Nephron progenitor cell (in vitro differentiated cells): ENCODE data around the gene CHST1.
A peak's percentile ranks its signal among the peaks of the same experiment; 100 is the strongest.

ENCODE experiments used
- DNase-seq: peaks from one replicate; pipeline ENCODE4 v3.0.0; 2021
- H3K27ac Mint-ChIP-seq: 2 replicates; pipeline ENCODE4 v1.8.0; 2021; ENCODE audit warnings: mild to moderate bottlenecking, moderate library complexity, mixed read lengths
- H3K27me3 Mint-ChIP-seq: 2 replicates; pipeline ENCODE4 v1.8.0; 2021; ENCODE audit warnings: mild to moderate bottlenecking, low read depth, mixed read lengths; ENCODE audit not compliant: poor library complexity
- H3K36me3 Mint-ChIP-seq: 2 replicates; pipeline ENCODE4 v1.8.0; 2021; ENCODE audit warnings: low read depth, mixed read lengths
- H3K4me1 Mint-ChIP-seq: 2 replicates; pipeline ENCODE4 v1.8.0; 2021; ENCODE audit warnings: mixed read lengths
- H3K4me3 Mint-ChIP-seq: 2 replicates; pipeline ENCODE4 v1.8.0; 2021; ENCODE audit warnings: mild to moderate bottlenecking, moderate library complexity, mixed read lengths
- H3K9me3 Mint-ChIP-seq: 2 replicates; pipeline ENCODE4 v1.8.0; 2021; ENCODE audit warnings: mild to moderate bottlenecking, moderate library complexity, mixed read lengths
- TF ChIP-seq, protein P1 (sequence below): fragments of 200-600 bp; sonication (generic); IDR thresholded peaks from 2 replicates; pipeline ENCODE4 v1.5.0; 2021; ENCODE audit warnings: antibody characterized with exemption

Gene CHST1

DNA sequence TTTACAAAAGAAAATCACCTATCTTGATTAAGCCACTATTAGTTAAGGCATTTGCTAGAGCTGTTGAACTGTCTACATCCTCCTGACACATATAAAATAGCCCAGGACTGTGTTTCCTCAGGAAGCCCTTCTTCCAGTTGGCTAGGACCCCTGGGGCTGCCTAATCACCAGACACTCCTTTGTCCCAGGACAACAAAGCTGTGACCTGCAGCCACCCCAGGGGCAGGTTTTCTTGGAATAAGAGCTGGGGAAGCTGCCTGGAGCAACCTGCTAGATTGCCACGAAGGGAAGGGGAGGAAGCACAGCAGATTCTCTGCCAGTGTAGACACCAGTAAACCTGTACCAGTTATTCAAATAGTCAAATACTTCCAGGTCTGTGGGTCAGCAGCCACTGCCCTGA, 17.6 kb downstream of the CHST1 start:
- peaks cover 22% of the 10 kb centered on the region for H3K4me1 Mint-ChIP-seq
- peaks cover 26% of the 10 kb centered on the region for H3K27me3 Mint-ChIP-seq
- H3K4me3 Mint-ChIP-seq, result no peak overlapping the region
- H3K36me3 Mint-ChIP-seq, result no peaks in the 10 kb centered on the region
- no peak for DNase-seq
- H3K9me3 Mint-ChIP-seq, result no peaks in the 10 kb centered on the region
- TF ChIP-seq, protein P1, sequence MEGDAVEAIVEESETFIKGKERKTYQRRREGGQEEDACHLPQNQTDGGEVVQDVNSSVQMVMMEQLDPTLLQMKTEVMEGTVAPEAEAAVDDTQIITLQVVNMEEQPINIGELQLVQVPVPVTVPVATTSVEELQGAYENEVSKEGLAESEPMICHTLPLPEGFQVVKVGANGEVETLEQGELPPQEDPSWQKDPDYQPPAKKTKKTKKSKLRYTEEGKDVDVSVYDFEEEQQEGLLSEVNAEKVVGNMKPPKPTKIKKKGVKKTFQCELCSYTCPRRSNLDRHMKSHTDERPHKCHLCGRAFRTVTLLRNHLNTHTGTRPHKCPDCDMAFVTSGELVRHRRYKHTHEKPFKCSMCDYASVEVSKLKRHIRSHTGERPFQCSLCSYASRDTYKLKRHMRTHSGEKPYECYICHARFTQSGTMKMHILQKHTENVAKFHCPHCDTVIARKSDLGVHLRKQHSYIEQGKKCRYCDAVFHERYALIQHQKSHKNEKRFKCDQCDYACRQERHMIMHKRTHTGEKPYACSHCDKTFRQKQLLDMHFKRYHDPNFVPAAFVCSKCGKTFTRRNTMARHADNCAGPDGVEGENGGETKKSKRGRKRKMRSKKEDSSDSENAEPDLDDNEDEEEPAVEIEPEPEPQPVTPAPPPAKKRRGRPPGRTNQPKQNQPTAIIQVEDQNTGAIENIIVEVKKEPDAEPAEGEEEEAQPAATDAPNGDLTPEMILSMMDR, result no peak
- no peak overlapping the region for H3K27ac Mint-ChIP-seq

DNA sequence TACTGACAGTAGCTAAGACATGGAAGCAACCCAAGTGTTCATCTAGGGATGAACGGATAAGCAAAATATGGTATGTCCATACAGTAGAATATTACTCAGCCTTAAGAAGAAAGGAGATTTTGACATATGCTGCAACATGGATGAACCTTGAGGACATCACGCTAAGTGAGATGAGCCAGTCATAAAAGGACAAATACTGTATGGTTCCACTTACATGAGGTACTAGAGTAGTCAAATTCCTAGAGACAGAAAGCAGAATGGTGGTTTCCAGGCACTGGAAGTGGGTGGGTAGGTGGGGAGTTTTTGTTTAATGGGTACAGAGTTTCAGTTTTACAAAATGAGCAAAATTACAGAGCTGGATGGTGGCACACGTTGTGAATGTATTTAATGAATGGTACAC, 18.1 kb downstream of the CHST1 start:
- H3K27ac Mint-ChIP-seq, result no peak overlapping the region
- H3K9me3 Mint-ChIP-seq, result no peaks in the 10 kb centered on the region
- DNase-seq, result no peak
- H3K36me3 Mint-ChIP-seq, result no peaks in the 10 kb centered on the region
- H3K4me3 Mint-ChIP-seq, result no peak overlapping the region
- peaks cover 17% of the 10 kb centered on the region for H3K4me1 Mint-ChIP-seq
- TF ChIP-seq, protein P1, result no peak
- H3K27me3 Mint-ChIP-seq, result peaks cover 29% of the 10 kb centered on the region

DNA sequence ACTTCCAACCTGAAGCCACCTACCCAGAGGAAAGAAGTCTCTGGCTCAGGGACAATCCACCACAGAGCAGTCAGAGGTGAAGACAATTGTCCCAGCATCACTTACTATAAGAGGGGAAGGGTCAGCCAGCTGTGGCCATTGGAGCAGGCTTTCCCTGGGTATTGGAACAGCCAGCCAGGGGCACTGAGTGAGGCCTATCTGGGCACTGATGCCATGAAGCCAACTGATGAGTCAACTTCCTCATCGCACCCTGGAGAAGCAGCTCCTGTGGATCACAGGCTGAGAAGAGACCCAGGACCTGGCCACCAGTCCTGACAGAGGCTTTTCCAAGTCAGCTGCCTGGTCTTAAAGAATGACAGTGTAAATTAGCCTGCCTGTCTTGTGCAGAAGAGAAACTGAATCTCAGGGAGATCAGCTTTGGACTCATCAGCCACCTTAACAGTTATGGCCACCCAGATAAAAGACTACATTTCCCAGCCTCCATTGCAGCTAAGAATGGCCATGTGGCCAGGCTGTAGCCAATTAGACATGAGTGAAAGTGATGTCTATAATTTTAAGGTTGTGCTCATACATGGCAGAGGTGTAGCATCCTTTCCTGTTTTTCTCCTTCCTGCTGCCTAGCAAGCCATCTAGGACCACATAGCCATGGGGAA, 19.0 kb downstream of the CHST1 start:
- peaks cover 9% of the 10 kb centered on the region for H3K4me1 Mint-ChIP-seq
- peaks cover 29% of the 10 kb centered on the region for H3K27me3 Mint-ChIP-seq
- H3K27ac Mint-ChIP-seq, result no peak overlapping the region
- H3K4me3 Mint-ChIP-seq, result no peak overlapping the region
- no peak for DNase-seq
- no peaks in the 10 kb centered on the region for H3K36me3 Mint-ChIP-seq
- TF ChIP-seq, protein P1, result no peak
- no peaks in the 10 kb centered on the region for H3K9me3 Mint-ChIP-seq

DNA sequence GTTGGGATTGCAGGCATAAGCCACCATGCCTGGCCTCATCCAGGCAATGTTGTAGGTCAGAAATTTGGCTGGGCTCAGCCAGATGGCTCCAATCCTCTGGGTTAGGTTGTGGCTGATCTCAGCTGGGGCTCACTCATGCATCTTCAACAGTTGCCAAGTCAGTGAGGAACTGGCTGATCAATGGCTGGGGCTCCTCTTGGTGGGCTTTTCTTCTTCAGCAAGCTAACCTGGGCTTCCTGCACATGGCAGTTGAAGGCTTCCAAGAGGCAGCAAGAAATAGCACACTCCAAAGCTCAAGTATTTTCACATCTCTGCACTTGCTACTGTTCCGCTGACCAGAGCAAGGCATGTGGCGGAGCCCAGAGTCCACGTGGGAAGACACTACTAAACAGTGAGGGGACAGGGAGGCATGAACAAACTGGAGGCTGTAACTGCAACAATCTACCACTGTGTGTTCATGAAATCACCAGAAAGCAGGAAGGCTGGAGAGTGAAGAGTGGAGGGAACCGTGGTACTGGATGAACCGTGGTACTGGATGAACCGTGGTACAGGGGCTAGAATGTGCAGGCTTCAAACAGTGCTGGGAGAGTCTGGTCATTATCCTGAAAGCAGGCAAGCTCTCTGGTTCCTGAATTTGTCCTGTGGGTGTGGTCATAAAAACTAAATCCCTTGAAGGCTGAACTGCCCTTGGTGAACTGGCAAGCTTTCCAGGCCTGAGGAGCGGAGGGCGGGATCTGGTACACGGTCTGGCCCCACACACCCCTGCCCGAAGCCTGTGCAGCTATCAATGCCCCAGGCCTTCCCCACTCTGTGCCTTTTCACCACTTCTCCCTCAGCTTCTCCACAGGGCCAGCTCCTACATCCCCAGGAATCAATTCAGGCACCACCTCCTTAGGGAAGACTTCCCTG, 20.2 kb downstream of the CHST1 start:
- peaks cover 26% of the 10 kb centered on the region for H3K27me3 Mint-ChIP-seq
- TF ChIP-seq, protein P1, result no peak
- no peak overlapping the region for H3K27ac Mint-ChIP-seq
- H3K9me3 Mint-ChIP-seq, result no peaks in the 10 kb centered on the region
- H3K4me1 Mint-ChIP-seq, result peaks cover 5% of the 10 kb centered on the region
- H3K4me3 Mint-ChIP-seq, result no peak overlapping the region
- H3K36me3 Mint-ChIP-seq, result no peaks in the 10 kb centered on the region
- no peak for DNase-seq

DNA sequence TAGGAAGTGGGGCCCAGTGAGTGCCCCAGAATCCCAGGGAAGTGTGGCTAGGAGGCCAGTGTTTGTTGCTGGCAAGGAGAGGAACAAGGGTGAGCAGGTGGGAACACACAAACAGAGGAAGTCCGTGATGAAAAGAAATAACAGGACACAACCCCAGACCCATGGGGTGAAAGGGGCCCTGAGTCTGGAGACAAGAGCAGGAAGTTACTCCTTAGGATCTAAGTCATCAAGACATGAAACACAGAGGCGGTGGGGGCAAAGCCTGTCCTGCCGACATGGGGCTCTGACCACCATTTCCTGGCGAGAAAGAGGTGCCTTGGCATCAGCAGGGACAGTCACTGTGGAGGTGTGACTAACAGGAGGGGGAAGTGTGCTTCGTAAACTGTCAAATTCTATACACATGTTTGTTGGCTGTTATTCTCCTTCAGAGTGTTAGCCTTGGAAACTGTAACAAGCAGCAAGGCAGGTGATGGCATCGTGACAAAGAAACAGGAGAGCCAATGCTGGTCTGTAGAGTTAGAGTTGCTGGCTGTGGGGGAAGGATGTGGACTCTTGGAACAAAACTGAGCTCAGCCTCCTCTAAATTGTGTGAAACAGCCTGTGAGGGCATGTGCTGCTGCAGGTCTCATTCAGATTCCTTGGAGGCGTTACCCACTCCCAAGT, 21.7 kb downstream of the CHST1 start:
- Mint-ChIP-seq H3K27me3 (peaks cover 25% of the 10 kb centered on the region), H3K27ac (peak overlapping the region; percentile 36), H3K36me3 (peaks cover 2% of the 10 kb centered on the region), H3K4me1 (peaks cover 2% of the 10 kb centered on the region), H3K9me3 (peaks cover 14% of the 10 kb centered on the region), H3K4me3 (no peak overlapping the region)
- TF ChIP-seq, protein P1, result no peak
- no peak for DNase-seq
